GM19452 (cell line): Measurements from ENCODE around the gene CDH4.

ENCODE experiments used
- ATAC-seq: cut with Tn5 transposase; IDR thresholded peaks from one replicate; pipeline ENCODE4 v1.9.1; 2021; ENCODE audit not compliant: unreplicated experiment

Gene CDH4

GRCh38 chr20:61737812-61738443 lies 485.9 kb downstream of the CDH4 start:
- no peak for ATAC-seq

DNA sequence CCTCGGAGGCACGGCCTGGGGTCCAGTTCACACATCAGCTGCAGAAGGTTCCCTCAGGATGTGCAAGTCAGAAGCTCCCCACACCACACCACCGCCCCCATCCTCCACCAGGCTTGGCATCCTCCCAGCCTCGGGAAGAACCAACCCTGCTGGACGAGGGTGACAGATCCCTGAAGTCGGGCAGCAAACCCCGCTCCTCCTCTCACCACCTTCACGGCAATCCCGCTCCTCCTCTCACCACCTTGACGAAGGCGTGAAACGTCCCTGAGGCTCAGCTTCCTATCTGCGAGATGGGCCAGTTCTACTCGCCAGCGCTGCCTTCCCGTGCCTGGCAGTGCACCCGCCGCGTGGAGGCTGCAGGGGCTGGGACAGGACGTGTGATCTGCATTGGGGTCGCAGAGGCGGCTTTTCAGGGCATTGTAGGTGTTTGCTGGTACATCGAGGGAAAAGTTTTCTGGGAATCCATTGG lies 486.6 kb downstream of the CDH4 start:
- no peak for ATAC-seq

DNA sequence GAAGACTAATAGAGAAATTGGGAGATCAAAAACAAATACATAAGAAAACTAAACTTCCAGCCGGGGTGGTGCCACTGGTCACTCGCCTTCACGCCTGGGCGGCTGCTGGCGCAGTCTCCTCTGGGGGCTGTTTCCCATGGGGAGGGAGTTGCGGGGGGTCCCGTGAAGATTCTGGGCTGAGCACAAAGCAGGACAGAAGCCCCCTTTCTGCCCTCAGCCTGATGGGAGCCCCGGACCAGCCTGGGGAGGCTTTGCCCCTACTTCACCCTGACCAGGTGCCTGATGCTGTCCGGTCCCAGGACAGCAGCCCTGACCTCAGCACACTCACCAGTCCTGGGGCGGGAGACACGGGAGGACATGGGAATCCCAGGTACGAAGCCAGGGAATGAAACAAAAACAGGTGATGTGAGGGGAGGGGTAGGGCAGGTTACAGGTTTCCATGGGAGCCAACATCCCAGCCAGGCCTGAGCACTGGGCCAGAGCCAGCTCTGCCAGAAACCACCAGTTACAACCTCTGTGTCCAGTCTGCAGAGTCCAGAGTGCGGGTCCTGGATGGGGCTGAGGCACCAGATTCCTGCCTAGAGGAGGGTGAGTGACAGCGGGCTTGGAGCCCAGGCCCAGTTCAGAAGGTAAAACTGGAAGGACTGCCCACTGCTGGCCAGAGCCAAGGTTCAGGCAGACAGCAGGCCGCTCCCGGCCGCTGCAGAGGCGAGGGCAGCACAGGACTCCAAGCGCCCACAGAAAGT lies 487.2 kb downstream of the CDH4 start:
- no peak for ATAC-seq

DNA sequence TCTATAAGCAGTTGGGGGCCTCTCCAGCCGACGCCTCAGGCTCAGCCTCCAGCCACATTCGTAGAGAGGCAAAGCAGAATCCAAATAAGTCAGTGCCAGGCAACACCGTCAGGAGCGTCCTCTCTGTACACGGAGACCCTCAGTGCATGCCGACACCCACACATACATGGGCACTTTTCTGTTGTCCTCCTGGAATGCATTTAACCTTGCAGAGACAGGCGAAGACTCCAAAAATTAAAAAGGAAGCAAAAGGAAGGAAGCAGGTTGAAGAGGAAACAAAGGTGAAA lies 487.7 kb downstream of the CDH4 start:
- no peak for ATAC-seq

DNA sequence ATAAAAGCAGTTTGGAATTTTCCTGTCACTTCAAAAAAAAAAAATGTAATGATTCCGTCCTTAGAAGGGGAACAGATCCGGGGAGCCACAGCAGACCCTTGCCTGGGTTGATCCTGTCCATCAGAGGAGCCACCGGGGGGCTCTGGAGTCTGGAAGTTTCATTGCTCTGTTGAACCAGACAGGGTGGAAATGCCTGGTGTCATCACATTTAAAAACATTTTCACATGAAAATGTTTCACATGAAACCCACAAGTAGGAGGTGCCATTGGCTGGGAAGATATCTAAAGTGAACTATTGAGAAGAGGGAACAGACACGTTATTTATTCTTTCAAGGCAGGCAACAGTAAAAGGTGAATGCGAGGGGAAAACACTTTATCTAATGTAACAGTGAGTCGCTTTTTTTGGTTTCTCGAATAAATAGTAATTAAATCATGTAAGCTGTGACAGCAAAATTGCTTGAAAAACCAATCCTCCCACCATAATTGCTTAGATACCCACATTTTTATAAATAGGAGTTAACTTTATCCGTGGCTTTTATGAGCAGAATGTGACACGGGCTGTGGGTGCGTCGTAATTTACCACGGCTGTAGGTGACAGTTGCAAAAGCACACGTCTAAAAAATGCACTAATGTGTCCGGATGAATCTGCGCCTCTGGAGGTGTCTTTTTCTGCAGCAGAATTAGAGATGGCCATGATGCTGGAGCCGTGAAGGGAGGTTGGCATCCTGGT lies 490.2 kb downstream of the CDH4 start:
- ATAC-seq, result no peak

GRCh38 chr20:61743606-61744005 lies 491.5 kb downstream of the CDH4 start:
- ATAC-seq, result no peak

DNA sequence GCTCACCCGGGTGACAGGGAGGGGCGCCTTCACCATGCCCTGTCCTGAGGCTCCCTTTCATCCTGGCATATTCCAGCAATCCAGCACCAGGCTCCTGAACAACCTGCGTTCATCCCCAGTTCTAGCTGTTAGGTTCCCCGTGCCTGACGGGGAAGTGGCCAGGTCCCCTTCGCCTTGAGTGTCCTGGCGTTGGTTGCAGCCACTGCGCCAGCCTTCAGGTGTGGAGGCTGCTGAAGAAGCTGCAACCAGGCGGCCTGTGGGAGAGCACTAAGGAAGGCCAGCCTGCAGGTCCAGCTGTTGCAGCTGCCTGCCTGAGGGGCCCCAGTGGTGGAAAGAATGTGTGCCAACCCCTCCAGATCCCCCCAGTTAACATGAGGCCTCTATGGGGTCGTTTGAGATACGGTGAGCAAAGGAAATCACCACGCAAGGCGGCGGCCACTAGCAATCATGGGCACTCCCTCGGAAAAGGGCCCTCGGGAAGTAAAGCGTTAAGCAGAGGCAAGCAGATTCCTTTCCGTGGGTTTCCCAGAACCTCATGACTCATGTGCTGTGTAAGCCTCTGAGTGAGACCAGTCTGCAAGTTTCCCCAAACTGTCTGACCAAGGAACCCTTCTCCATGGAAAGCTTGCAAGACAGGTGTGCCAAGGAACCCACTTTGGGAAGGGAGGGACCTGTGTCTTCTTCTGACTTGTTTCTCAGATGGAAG lies 492.8 kb downstream of the CDH4 start:
- no peak for ATAC-seq

DNA sequence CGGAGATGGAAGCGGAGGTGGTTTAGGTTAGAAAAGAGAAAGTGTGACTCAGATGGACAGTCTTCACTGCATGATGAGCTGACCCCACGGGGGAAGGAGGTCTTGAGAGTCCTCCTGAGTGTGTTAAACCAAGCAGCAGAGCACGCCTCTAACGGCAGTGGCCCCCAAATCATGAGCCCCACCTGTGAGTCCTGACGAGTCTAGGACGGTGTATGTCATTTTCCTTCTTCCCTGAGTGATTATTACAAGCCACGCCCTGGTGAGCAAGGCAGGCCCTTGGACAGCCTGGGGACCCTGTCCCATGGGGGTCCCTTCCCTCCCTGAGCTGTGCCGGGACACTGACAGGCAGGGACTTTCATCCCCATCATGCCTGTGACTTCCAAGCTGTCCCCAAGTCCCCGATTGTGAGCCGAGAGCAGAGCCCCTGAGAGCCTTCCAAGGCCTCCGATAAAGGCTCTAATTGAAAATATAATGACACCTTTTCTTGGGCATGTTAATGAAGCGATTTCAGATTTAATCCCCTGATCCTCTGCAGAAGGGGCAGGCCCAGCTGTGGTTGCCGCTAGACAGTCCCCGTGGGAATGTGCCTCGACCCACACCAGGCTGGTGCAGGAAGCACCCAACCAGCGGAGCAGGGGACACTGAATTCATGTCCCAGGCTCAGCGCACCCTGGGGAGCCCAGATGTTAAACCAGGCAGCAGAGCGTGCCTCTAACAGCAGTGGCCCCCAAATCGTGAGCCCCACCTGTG lies 493.5 kb downstream of the CDH4 start:
- ATAC-seq, result no peak

DNA sequence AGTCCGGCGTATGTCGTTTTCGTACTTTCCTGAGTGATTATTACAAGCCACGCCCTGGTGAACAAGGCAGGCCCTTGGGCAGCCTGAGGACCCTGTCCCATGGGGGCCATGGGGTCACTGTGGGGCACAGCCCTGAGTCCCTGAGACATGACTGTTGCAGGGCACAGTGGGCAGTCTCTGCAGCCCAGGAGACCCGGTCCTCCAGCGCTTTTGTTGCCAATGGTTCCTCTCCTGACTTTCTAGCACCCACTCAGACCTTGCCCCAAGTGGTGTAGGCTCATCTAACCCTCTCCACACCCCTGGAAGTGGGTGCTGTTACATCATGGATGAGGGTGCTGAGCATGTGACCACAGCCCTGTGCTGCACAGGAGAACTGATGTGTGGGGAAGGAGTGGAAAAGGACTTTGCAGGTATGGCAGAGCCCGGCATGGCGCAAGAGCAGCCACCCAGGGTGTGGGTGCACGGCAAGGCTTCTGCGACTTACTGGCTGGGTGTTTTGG lies 494.1 kb downstream of the CDH4 start:
- ATAC-seq, result no peak

DNA sequence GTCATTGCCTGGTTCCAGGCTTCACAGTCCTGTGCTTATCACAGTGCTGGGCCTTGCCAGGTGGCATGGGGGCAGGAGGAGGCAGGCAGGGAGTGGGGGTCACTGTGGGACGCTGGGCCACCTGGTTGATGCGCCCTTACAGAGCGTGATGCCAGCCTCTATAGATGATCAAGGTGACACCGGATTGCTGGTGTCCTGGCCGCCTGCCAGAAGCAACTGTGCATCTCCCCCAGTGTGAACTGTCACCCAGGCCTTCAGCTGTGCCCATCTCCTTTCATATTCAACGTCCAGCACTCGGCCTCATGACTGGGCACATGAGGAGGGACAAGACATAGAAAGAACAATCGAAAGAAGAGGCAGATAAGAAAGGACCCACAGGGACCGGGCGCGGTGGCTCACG lies 494.7 kb downstream of the CDH4 start:
- ATAC-seq, result no peak

DNA sequence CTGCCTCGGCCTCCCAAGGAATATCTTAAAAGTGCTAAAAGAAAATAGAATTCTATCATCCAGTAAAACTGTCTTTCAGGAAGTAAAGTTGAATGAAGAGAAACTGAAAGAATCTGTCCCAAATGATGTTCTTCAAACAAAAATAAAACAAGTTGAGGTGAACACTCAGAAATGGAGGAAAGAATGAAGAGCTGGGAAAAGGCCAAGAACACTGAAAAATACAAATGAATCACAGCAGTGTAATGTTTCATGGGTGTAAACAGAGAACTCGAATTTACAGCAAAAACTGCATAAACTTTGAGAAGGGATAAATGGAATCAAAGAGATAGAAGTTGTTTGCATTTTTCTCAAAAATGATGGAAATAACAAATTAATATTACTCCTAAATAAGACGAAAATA lies 496.3 kb downstream of the CDH4 start:
- ATAC-seq, result no peak

DNA sequence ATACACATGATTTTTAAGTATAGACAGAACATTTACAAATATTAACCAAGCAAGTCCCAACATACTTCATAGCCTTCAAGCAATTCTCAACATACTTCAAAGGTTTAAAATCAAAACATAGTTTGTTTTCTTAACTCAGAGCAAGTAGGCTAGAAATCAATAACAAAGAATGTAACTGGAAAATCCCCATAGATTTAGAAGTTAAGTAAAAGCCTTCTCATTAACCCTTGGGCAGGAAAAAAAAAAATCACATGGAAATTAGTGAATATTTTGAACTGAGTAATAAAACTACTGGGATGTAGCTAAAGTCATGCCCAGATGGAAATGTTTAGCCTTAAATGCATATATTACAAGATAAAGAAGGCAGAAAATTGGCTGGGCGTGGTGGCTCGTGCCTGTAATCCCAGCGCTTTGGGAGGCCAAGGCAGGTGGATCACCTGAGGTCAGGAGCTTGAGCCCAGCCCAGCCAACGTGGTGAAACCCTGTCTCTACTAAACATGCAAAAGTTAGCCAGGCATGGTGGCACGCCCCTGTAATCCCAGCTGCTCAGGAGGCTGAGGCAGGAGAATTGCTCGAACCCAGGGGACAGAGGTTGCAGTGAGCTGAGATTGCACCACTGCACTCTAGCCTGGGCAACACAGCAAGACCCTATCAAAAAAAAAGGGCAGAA lies 497.5 kb downstream of the CDH4 start:
- ATAC-seq, result no peak

- no peak for ATAC-seq
Observed at GRCh38 chr20:61750093-61750492, 498.0 kb downstream of the CDH4 start.

GRCh38 chr20:61752576-61752975 lies 500.5 kb downstream of the CDH4 start:
- no peak for ATAC-seq

GRCh38 chr20:61753316-61753942 lies 501.4 kb downstream of the CDH4 start:
- no peak for ATAC-seq

- no peak for ATAC-seq
Observed at GRCh38 chr20:61753987-61754956, 502.2 kb downstream of the CDH4 start.

- no peak for ATAC-seq
Observed at GRCh38 chr20:61754976-61755778, 503.1 kb downstream of the CDH4 start.
